Measurements from ENCODE around the gene GPR158.

DNA sequence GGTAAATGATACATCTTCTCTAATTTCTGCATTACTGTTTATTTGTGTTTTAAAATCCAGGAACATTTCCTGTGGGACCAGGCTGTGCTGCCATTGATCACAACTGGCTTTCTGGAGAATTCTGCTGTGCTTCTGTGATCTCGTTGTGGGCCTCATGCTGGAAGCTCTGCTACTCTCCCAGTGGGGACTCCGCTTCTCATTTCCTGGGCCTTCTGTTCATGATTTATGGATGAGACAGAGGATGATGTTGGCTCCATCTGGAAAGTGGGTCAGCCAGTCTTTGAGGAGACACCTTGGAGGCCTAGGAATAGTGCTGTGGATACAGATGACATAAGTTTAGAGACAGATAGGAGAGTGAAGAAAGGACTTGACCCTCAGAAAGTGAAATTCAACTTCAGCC, 15.2 kb upstream of the GPR158 start:
- TF ChIP-seq EP300 (IDR thresholded peaks at IDR 0.05) = no peak
- TF ChIP-seq, protein P1, sequence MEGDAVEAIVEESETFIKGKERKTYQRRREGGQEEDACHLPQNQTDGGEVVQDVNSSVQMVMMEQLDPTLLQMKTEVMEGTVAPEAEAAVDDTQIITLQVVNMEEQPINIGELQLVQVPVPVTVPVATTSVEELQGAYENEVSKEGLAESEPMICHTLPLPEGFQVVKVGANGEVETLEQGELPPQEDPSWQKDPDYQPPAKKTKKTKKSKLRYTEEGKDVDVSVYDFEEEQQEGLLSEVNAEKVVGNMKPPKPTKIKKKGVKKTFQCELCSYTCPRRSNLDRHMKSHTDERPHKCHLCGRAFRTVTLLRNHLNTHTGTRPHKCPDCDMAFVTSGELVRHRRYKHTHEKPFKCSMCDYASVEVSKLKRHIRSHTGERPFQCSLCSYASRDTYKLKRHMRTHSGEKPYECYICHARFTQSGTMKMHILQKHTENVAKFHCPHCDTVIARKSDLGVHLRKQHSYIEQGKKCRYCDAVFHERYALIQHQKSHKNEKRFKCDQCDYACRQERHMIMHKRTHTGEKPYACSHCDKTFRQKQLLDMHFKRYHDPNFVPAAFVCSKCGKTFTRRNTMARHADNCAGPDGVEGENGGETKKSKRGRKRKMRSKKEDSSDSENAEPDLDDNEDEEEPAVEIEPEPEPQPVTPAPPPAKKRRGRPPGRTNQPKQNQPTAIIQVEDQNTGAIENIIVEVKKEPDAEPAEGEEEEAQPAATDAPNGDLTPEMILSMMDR (IDR thresholded peaks at IDR 0.05) = no peak
- no peak for TF ChIP-seq POLR2A (IDR thresholded peaks at IDR 0.05)
